Hematopoietic multipotent progenitor cell (in vitro differentiated cells): Measurements from ENCODE around the gene LPCAT3. TPM values are rescaled to one million over a fixed set of nuclear protein-coding genes. Genes with fewer than 3 reads are reported as not detected.
"Not testable (repeated sequence)": the region's sequence is repeated elsewhere in the genome, so short reads cannot be mapped to it uniquely, and the experiment has no call there.

ENCODE experiments used
- DNase-seq, 3 donors: peaks; one replicate each; pipeline ENCODE4 v3.0.0-alpha.2; 2011 to 2015; ENCODE audit warnings: low read depth in 2 of 3, low spot score in 2 of 3
- total RNA-seq: library from RNA; depleted of rRNA; stranded (reverse); fragments of >200 nt; gene quantifications from one replicate; pipeline ENCODE4 v1.2.3, GENCODE V29; 2012

The LPCAT3 gene
- total RNA-seq, 1 donor, result 33.1 TPM

DNA sequence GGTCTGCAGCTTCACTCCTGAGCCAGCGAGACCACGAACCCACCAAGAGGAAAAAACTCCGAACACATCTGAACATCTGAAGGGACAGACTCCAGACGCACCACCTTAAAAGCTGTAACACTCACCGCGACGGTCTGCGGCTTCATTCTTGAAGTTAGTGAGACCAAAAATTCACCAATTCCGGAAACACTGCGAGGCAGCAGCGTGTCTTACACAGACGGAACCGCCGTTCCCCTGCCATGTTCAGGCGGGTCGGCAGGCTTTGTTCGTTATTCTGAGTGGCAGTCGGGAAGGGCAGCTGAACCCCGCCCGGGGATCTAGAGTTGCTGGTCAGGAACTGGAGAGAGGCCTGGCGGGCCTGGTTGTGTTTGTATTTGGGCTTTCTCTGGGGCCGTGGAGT, 20.3 kb upstream of the LPCAT3 start:
- no peak for DNase-seq

DNA sequence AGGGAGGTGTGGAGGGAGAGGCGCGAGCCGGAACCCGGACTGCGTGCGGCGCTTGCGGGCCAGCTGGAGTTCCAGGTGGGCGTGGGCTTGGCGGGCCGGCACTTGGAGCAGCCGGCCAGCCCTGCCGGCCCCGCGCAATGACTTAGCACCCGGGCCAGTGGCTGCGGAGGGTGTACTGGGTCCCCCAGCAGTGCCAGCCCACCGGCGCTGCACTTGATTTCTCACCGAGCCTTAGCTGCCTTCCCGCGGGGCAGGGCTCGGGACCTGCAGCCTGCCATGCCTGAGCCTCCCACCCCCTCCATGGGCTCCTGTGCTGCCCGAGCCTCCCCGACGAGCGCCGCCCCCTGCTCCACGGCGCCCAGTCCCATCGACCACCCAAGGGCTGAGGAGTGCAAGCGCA, 19.1 kb upstream of the LPCAT3 start:
- DNase-seq, result not testable (repeated sequence)

- no peak for DNase-seq
These were observed 17.2 kb upstream of the LPCAT3 start for GRCh38 chr12:7035463-7035862.

DNA sequence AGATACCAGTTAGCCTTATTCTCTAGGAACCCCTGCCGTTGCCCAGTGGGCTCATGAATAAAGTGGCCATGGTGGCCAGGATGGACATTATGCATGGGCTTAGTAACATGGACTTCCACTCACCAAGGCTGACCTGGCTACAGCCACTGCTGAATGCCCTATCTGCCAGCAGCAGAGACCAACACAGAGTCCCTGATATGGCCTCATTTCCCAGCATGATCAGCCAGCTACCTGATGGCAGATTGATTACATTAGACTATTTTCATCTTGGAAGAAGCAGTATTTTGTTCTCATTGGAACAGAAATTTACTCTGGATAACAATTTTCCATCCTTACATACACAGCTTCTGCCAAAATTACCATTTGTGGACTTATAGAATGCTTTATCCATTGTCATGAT, 16.2 kb upstream of the LPCAT3 start:
- no peak for DNase-seq

- no peak for DNase-seq
These were observed 14.7 kb upstream of the LPCAT3 start for GRCh38 chr12:7032990-7033389.

DNA sequence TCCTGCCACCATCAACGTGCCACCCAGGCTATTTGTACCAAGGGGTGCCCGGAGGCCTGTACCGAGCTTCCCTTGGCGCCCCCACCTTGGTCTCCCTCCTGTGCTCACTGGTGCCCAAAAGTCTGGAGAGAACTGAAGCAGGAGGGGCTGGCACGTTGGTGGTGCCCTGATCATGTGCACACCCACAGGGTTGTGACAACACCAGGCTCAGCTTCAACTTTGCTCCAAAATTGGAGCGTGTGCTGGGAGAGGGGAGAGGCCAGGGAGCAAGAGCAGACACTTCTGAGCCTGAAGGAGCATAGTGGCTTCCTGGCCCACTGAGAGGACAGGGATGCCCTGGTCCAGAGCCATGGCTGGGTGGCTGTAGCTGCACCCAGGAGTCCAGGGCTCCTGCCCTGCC, 13.0 kb upstream of the LPCAT3 start:
- no peak for DNase-seq

DNA sequence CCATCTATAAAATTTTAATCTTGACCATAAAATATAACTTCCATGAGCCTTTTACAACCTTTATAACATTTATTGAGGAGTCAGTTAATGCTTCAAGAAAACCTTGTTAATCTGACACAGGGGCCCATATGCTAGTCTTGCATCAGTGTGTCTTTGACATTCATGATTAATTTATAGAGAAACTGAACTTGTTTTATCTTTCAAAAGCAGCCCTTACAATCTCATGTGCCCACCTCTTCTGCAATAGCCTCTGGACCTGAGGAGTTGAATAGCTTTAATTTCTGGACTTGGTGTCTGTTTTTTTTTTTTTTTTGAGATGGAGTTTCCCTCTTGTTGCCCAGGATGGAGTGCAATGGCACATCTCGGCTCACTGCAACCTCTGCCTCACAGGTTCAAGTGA, 8.6 kb upstream of the LPCAT3 start:
- DNase-seq, result peak in 1 of 3 donors; percentile 30

- no peak for DNase-seq
These were observed 4.8 kb upstream of the LPCAT3 start for GRCh38 chr12:7023114-7023513.

DNA sequence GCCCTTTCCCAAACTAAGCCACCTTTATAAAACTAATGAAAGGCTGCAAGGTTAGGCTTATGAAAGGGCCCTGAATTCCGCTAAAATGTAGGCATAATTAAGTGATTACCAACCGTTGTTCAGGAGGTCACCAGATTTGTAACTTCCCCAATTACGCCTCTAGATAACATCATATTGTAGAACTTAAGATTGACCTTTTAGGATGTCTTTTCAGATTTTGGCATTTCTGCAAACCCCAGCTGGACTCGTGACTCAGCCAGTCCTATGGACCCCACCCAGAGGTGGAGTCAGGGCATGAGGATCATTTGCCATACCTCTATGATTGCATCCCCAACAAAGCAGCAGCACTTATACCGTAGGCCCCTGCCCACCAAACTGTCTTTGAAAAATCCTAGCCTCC, 3.7 kb upstream of the LPCAT3 start:
- no peak for DNase-seq

GRCh38 chr12:7019043-7019569, 830 bp upstream of the LPCAT3 start:
- no peak for DNase-seq

GRCh38 chr12:7017870-7018349, 366 bp downstream of the LPCAT3 start:
- no peak for DNase-seq

DNA sequence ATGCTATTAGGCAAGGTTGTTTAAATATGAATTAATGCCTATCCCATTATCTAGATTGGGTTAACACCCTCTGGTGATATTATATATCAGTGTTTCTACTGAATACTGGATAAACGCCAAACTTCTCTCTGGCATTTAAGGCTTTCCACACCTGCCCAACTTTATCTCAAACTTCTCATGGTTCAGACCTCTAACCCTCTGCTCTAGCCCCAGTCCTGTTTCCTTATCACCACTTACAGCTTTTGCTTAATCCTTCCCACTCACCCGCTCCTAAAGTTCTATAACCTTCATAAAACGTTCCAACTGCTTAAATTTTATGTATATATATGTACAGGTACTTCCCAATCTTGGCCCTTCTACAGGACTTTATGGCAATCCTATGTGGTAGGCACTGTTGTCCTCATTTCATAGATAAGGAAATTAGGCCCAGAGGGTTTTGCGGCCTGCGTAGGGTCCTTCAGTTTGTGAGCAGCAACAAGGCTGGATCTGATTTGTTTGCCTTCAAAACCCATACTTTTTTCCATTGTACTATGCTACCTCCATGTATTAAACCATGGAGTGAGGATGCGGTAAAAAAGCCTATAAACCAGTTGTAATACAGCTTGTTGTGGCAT, 1.2 kb downstream of the LPCAT3 start:
- no peak for DNase-seq

GRCh38 chr12:7015555-7016370, 2.5 kb downstream of the LPCAT3 start:
- no peak for DNase-seq

GRCh38 chr12:7013101-7013500, 5.2 kb downstream of the LPCAT3 start:
- no peak for DNase-seq

DNA sequence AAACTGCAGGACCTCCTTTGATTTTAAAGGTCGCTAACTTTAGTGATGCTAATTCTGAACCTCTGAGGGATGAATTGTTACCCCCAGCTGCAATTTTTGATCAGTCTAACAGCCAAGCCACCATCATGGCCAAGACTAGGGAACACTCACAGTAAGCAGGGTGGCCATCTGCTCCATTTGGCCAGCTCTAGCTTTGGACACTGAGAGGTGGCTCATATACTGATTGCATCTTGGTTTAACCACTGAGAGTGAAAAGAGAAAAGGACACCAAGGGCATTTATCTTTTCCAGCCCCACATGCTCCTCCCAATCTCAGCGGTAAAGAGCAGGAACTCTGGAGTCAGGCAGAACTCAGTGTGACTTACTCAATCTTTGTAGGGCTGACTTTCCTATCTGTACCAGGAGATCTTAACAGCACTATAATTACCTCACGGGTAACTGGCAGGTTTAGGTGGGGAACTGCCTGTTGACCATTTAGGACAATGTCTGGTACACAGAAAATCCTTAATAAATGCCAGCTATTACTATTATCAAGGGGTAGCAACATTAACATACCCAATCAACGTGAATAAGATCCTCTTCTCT, 6.2 kb downstream of the LPCAT3 start:
- no peak for DNase-seq

DNA sequence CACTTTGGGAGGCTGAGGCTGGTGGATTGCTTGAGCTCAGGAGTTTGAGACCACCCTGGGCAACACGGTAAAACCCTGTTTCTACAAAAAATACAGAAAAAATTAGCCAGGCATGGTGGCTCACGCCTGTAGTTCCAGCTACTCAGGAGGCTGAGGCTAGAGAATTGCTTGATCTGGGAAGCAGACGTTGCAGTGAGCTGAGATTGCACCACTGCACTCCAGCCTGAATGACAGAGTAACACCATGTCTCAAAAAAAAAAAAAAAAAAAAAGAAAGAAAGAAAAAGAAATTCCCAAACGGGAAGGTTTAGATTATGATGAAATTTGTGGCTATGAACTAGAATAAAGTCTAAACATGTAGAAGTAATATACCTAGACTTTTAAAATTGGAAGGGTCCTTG, 6.9 kb downstream of the LPCAT3 start:
- not testable (repeated sequence) for DNase-seq

GRCh38 chr12:7009512-7009911, 8.8 kb downstream of the LPCAT3 start:
- no peak for DNase-seq

GRCh38 chr12:7008864-7009263, 9.4 kb downstream of the LPCAT3 start:
- DNase-seq, result no peak

- DNase-seq, result no peak
These were observed 11.6 kb downstream of the LPCAT3 start for GRCh38 chr12:7006639-7007038.

DNA sequence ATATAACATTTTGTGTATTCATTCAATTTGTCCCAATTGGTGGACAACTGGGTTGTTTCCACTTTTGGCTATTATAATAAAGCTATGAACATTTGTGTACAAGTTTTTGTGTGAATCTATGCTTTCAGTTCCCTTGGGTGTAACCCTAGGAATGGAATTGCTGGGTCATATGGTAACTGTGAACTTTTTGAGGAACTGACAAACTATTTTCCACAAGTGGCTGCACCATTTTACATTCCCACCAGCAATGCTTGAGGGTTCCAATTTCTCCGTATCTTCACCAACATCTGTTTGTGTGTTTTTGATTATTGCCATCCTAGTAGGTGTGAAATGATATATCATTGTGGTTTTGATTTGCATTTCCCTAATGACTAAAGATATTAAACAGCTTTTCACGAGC, 13.0 kb downstream of the LPCAT3 start:
- peak in 1 of 3 donors; percentile 56 for DNase-seq

DNA sequence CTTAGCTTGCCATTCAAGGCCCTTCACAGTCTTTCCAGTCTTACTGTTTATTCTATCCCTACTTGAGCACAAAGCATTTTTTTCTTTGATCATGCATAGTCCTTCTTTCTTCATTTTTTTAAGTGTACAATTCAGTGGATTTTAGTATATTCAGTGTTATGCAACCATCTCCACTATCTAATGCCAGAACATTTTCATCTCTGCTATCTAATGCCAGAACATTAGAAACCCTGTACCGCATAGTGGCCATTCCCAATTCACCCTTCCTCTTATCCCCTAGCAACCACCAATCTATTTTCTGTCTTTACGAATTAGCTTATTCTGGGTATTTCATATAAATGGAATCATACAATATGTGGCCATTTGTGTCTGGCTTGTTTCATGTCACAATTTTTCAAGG, 13.4 kb downstream of the LPCAT3 start:
- DNase-seq, result no peak
